ENCODE results near the gene ACTL10.

- TF ChIP-seq, protein P1, sequence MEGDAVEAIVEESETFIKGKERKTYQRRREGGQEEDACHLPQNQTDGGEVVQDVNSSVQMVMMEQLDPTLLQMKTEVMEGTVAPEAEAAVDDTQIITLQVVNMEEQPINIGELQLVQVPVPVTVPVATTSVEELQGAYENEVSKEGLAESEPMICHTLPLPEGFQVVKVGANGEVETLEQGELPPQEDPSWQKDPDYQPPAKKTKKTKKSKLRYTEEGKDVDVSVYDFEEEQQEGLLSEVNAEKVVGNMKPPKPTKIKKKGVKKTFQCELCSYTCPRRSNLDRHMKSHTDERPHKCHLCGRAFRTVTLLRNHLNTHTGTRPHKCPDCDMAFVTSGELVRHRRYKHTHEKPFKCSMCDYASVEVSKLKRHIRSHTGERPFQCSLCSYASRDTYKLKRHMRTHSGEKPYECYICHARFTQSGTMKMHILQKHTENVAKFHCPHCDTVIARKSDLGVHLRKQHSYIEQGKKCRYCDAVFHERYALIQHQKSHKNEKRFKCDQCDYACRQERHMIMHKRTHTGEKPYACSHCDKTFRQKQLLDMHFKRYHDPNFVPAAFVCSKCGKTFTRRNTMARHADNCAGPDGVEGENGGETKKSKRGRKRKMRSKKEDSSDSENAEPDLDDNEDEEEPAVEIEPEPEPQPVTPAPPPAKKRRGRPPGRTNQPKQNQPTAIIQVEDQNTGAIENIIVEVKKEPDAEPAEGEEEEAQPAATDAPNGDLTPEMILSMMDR (IDR thresholded peaks at IDR 0.05) = no peak
- TF ChIP-seq POLR2AphosphoS5 (IDR thresholded peaks at IDR 0.05) = no peak
- TF ChIP-seq POLR2A (IDR thresholded peaks at IDR 0.05) = no peak
- no peak for TF ChIP-seq EP300 (IDR thresholded peaks at IDR 0.05; ENCODE audit: low read depth)
These were observed 27.2 kb downstream of the ACTL10 start for GRCh38 chr20:33693741-33694638.
